Measurements from ENCODE around the gene DDX20.

DNA sequence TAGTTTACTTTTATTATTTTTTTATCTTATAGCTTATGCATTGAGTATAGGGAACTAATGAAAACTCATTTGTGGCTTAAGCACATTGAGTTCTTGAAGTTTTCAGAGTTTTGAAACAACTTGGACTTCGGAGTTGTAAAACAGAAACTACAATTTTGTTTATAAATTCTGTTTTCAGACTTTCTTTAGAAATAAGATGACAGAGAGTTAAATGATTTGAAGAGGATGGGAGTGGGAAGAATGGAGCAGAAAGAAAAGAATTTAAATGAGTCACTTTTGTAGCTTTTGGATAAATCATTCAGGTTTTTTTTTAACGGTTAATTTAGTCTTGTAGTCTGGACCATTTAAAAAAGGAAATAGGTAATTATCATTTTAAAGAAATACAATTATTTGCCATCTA lies 48.8 kb upstream of the DDX20 start:
- TF ChIP-seq CTCF (IDR thresholded peaks at IDR 0.05) (no peak), POLR2AphosphoS5 (IDR thresholded peaks at IDR 0.05) (no peak)
